Brain microvascular endothelial cell (primary cell): Measurements from ENCODE around the gene ZSCAN26.
A peak's percentile ranks its signal among the peaks of the same experiment; 100 is the strongest.

Source experiments
- DNase-seq: peaks from one replicate; pipeline ENCODE4 v3.0.0-alpha.2; 2020
- H3K27ac ChIP-seq: fragments of 250-450 bp; sonication (Bioruptor Pico); 2 replicates; pipeline ENCODE4 v1.5.1; 2020; ENCODE audit warnings: mild to moderate bottlenecking, moderate library complexity
- H3K27me3 ChIP-seq: fragments of 250-450 bp; sonication (Bioruptor Pico); replicated peaks from 2 replicates; pipeline ENCODE4 v1.5.1; 2020; ENCODE audit warnings: mild to moderate bottlenecking
- H3K36me3 ChIP-seq: fragments of 250-450 bp; sonication (Bioruptor Pico); replicated peaks from 2 replicates; pipeline ENCODE4 v1.5.1; 2020; ENCODE audit warnings: mild to moderate bottlenecking
- H3K4me3 ChIP-seq: 2 replicates; pipeline ENCODE4 v1.5.1; 2011; ENCODE audit warnings: low read depth, mild to moderate bottlenecking, control low read depth, low read length, moderate library complexity
- CTCF ChIP-seq: IDR thresholded peaks from 2 replicates; pipeline ENCODE4 v1.5.1; 2011; ENCODE audit warnings: low read depth, mild to moderate bottlenecking, moderate library complexity, low read length, control low read depth, inconsistent platforms; ENCODE audit errors: missing control alignments
- in situ Hi-C: cut with HindIII; loops from 2 replicates; pipeline ENCODE4 v1.10.0; 2017; ENCODE audit warnings: low sequenced_read_pairs, low pct_ligation_motif_present

ZSCAN26 gene

GRCh38 chr6:28263922-28264321, 3.0 kb upstream of the ZSCAN26 start:
- in situ Hi-C loops = no loop called here
- no peak for TF ChIP-seq CTCF
- Histone ChIP-seq H3K27me3 (no peaks in the 10 kb centered on the region), H3K36me3 (no peaks in the 10 kb centered on the region), H3K27ac (no peak overlapping the region), H3K4me3 (no peak overlapping the region)
- DNase-seq = no peak

GRCh38 chr6:28264834-28265401, 2.0 kb upstream of the ZSCAN26 start:
- no peak for TF ChIP-seq CTCF
- H3K4me3 ChIP-seq = no peak overlapping the region
- H3K27me3 ChIP-seq = no peaks in the 10 kb centered on the region
- DNase-seq = no peak
- no peak overlapping the region for H3K27ac ChIP-seq
- in situ Hi-C loops = no loop called here
- no peaks in the 10 kb centered on the region for H3K36me3 ChIP-seq

DNA sequence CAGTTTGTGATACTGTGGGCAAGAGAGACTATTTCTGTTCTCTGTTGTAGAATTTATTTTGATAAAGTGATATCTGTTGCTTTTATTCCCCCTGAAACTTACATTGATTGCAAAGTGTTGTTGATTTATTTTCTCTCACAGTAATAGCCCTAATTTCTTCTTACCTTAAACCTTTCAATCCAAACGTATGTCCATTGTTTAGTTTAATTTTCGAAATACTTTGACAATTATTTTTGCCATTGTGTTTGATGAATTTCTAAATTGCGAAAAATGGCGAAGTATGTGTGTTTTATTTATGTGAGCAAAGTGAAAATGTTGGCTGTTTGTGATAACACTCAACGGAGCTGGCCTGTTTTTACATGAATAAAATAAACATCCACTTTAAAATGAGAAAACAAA, 381 bp upstream of the ZSCAN26 start:
- Histone ChIP-seq H3K36me3 (no peaks in the 10 kb centered on the region), H3K27ac (no peak overlapping the region), H3K27me3 (no peaks in the 10 kb centered on the region), H3K4me3 (peak overlapping the region; percentile 89)
- in situ Hi-C loops = no loop called here
- no peak for TF ChIP-seq CTCF
- DNase-seq = no peak

- Histone ChIP-seq H3K36me3 (peaks cover 5% of the 10 kb centered on the region), H3K27ac (peak overlapping the region; percentile 87), H3K4me3 (peak overlapping the region; percentile 89), H3K27me3 (no peaks in the 10 kb centered on the region)
- TF ChIP-seq CTCF = no peak
- in situ Hi-C loops = no loop called here
- no peak for DNase-seq
Observed at GRCh38 chr6:28267695-28268059, 734 bp downstream of the ZSCAN26 start.

DNA sequence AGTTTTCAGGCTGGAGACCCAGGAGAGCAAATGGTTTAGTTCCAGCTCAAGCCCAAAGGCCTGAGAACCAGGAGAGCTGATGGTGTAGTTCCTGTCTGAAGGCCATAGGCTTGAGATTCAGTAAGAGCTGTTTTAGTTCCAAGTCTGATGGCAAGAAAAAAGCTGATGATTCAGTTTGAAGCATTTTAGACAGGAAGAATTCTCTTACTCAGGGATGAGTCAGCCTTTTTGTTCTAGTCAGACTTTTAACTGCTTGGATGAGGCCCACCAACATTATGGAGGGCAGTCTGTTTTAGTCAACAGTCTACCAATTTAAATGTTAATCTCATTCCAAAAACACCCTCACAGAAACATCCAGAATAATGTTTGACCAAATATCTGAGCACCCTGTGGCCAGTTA, 2.5 kb downstream of the ZSCAN26 start:
- no peak for TF ChIP-seq CTCF
- H3K27ac ChIP-seq = peak overlapping the region; percentile 49
- H3K4me3 ChIP-seq = no peak overlapping the region
- in situ Hi-C loops = no loop called here
- H3K27me3 ChIP-seq = no peaks in the 10 kb centered on the region
- H3K36me3 ChIP-seq = peaks cover 5% of the 10 kb centered on the region
- peak; percentile 61 for DNase-seq

GRCh38 chr6:28274888-28275287, 7.9 kb downstream of the ZSCAN26 start:
- no peak overlapping the region for H3K27ac ChIP-seq
- DNase-seq = no peak
- TF ChIP-seq CTCF = no peak
- peaks cover 16% of the 10 kb centered on the region for H3K36me3 ChIP-seq
- in situ Hi-C loops = no loop called here
- H3K4me3 ChIP-seq = no peak overlapping the region
- H3K27me3 ChIP-seq = no peaks in the 10 kb centered on the region
